Measurements from ENCODE around the gene CDK2AP2. TPM values are rescaled to one million over a fixed set of nuclear protein-coding genes. Genes with fewer than 3 reads are reported as not detected.
A peak's percentile ranks its signal among the peaks of the same experiment; 100 is the strongest.

Gene CDK2AP2
- total and polyA plus RNA-seq, 9 of the 15 experiments (the other 6 are each of a cell fraction or from before 2014, with no cell fraction given) = 4.4 to 47.4 (median 21.7) TPM

- TF ChIP-seq ELK3 (CRISPR knock-in tag; IDR thresholded peaks at IDR 0.05) (no peak), FOSL1 (tag; conservative IDR thresholded peaks at IDR 0.05) (no peak), ZBTB17 (CRISPR knock-in tag; IDR thresholded peaks at IDR 0.05) (peak; percentile 88; the same call in 1 of the 2 replicates), ZBTB7A (IDR thresholded peaks at IDR 0.05; ENCODE audit: borderline replicate concordance, control insufficient read depth, low read depth, low read length) (peak; percentile 77), ETS1 (conservative IDR thresholded peaks at IDR 0.05; ENCODE audit: control insufficient read depth, low read depth, low read length) (no peak), ZNF79 (CRISPR knock-in tag; IDR thresholded peaks at IDR 0.05; ENCODE audit: low read depth) (no peak), FOXK2 (conservative IDR thresholded peaks at IDR 0.05 in 1 of 2, IDR thresholded peaks at IDR 0.05 in 1 of 2; ENCODE audit: low read depth in 2 of 2) (0 out of 4 replicates have a peak, but pooled peaks of 1 of the 2 experiments have one; percentile 22), TRIM24 (IDR thresholded peaks at IDR 0.05) (no peak), HDAC6 (IDR thresholded peaks at IDR 0.05; ENCODE audit: low read depth, low read length) (no peak), SREBF1 (IDR thresholded peaks at IDR 0.05; ENCODE audit: borderline replicate concordance, low read depth, low read length) (no peak), SNIP1 (IDR thresholded peaks at IDR 0.05; ENCODE audit: low read depth) (no peak), ZNF239 (CRISPR knock-in tag; IDR thresholded peaks at IDR 0.05) (no peak), HNRNPLL (IDR thresholded peaks at IDR 0.05; ENCODE audit: low read depth, low read length, poor library complexity, severe bottlenecking) (no peak), PREB (CRISPR knock-in tag; IDR thresholded peaks at IDR 0.05) (no peak), POLR2G (IDR thresholded peaks at IDR 0.05; ENCODE audit: low read depth, low read length) (peak; percentile 84), UBTF (IDR thresholded peaks at IDR 0.05; ENCODE audit: borderline replicate concordance in 1 of 2, low read depth in 2 of 2, low read length in 2 of 2) (no peak), TFE3 (CRISPR knock-in tag; IDR thresholded peaks at IDR 0.05) (no peak), ZNF174 (CRISPR knock-in tag; IDR thresholded peaks at IDR 0.05) (no peak)
Measured at GRCh38 chr11:67482827-67483798, 24.8 kb downstream of the CDK2AP2 start, which contains the start of gene AIP (continued).
